HG02571 (cell line): ENCODE measurements around the gene SMIM22.

Experiments used
- ATAC-seq: cut with Tn5 transposase; IDR thresholded peaks from one replicate; pipeline ENCODE4 v1.9.1; 2021; ENCODE audit warnings: mild to moderate bottlenecking, moderate library complexity; ENCODE audit not compliant: unreplicated experiment

SMIM22 gene

GRCh38 chr16:4814542-4815173 is 19.5 kb downstream of the SMIM22 start:
- no peak for ATAC-seq

GRCh38 chr16:4820652-4821051 is 25.5 kb downstream of the SMIM22 start:
- no peak for ATAC-seq

GRCh38 chr16:4825196-4825595 is 30.0 kb downstream of the SMIM22 start:
- no peak for ATAC-seq

- no peak for ATAC-seq
These were observed 31.4 kb downstream of the SMIM22 start for GRCh38 chr16:4826526-4826925.

- ATAC-seq: no peak
These were observed 31.8 kb downstream of the SMIM22 start for GRCh38 chr16:4826980-4827379.

GRCh38 chr16:4828567-4829321 is 33.6 kb downstream of the SMIM22 start:
- ATAC-seq: no peak

- ATAC-seq: no peak
These were observed 35.2 kb downstream of the SMIM22 start for GRCh38 chr16:4830408-4830807.

GRCh38 chr16:4831616-4832015 is 36.4 kb downstream of the SMIM22 start:
- no peak for ATAC-seq

- ATAC-seq: no peak
These were observed 37.7 kb downstream of the SMIM22 start for GRCh38 chr16:4832698-4833343.

GRCh38 chr16:4833584-4833983 is 38.4 kb downstream of the SMIM22 start:
- no peak for ATAC-seq

GRCh38 chr16:4836727-4837126 is 41.6 kb downstream of the SMIM22 start:
- no peak for ATAC-seq

- ATAC-seq: no peak
These were observed 42.7 kb downstream of the SMIM22 start for GRCh38 chr16:4837733-4838501.

GRCh38 chr16:4839942-4840341 is 44.8 kb downstream of the SMIM22 start:
- no peak for ATAC-seq

- ATAC-seq: no peak
These were observed 45.8 kb downstream of the SMIM22 start for GRCh38 chr16:4840984-4841383.
